GM12801 (cell line): ENCODE results near the gene HCFC1.

Source experiments
- TF ChIP-seq, protein P1 (sequence below): IDR thresholded peaks from one replicate; pipeline ENCODE4 v1.5.1; 2011; ENCODE audit warnings: control low read depth; ENCODE audit not compliant: insufficient read length; ENCODE audit errors: extremely low read depth

HCFC1 gene

DNA sequence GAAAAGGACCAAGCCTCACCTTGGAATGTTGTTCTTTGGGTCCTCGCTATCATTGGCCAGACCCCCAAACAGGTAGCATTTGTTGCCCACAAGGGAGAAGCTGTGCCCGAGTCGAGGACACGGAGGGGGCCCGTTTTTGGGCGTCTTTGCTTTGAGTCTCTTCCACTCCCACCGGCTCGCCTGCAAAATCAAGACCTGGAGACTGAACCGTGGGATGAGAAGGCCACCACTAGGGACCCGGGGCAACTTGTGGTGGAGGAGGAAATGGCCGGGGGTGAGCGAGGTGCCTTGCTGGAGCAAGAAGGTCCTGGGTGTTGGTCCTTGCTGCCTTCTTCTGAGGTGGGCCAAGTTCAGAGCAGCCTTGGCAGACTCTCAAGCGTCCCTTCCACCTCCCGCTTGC, 7.5 kb downstream of the HCFC1 start:
- TF ChIP-seq, protein P1, sequence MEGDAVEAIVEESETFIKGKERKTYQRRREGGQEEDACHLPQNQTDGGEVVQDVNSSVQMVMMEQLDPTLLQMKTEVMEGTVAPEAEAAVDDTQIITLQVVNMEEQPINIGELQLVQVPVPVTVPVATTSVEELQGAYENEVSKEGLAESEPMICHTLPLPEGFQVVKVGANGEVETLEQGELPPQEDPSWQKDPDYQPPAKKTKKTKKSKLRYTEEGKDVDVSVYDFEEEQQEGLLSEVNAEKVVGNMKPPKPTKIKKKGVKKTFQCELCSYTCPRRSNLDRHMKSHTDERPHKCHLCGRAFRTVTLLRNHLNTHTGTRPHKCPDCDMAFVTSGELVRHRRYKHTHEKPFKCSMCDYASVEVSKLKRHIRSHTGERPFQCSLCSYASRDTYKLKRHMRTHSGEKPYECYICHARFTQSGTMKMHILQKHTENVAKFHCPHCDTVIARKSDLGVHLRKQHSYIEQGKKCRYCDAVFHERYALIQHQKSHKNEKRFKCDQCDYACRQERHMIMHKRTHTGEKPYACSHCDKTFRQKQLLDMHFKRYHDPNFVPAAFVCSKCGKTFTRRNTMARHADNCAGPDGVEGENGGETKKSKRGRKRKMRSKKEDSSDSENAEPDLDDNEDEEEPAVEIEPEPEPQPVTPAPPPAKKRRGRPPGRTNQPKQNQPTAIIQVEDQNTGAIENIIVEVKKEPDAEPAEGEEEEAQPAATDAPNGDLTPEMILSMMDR, result no peak

DNA sequence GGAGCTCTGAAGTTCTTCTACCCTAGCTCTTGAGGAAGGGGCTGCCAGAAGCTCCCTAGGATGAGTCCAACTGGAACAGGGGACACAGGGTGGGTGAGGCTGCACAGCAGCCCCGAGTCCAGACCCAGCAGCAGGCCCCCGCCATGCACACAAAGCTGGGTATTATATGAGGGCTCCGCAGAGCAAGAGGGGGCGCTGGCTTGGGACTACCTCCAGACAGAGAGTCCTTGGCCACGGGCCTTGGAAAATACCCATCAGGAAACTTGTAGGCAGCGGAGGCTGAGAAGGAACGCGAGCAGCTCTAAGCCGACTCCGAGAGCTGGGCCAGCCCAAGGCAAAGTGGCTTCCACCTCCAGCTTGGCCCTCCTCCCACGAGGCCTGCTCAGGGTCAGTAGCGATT, 8.1 kb downstream of the HCFC1 start:
- TF ChIP-seq, protein P1, result no peak

DNA sequence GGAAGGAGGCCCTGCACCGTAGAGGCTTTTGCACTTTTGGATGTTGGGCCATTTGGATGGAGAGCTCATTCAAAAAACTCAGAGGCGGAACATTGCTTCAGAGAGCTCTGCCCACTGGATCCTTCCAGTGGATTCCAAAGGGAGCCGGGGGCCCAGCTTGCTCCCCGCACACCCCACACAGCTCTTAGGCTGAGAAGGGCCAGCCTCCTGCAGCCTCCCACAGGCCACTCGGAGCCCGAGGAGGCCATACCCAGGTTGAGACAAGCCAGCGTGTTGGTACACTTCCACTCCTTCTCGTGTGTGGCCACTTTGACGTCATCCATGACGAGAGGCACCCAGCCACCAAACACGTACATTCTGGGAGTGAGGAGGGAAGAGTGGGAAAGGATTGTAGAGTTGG, 10.3 kb downstream of the HCFC1 start:
- TF ChIP-seq, protein P1, result no peak

DNA sequence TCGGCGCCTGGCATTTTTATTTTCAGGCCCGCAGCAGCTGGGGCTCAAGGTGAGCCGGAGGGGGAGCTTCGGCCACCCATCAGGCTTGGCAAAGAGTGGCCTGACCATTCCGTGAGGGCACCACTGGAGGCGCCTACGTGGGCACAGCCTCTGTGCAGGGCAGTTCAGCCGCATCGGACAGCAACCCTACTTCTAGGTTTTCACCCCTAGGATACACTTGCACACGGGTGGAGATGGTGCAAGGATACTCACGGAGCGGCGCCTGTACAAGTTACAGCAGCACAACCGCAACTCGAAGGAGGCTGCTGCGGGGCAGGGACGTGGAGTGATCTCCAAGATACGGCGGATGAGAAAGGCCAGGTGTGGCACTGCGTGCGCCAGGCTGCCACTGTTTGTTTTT, 10.8 kb downstream of the HCFC1 start:
- TF ChIP-seq, protein P1, result no peak

DNA sequence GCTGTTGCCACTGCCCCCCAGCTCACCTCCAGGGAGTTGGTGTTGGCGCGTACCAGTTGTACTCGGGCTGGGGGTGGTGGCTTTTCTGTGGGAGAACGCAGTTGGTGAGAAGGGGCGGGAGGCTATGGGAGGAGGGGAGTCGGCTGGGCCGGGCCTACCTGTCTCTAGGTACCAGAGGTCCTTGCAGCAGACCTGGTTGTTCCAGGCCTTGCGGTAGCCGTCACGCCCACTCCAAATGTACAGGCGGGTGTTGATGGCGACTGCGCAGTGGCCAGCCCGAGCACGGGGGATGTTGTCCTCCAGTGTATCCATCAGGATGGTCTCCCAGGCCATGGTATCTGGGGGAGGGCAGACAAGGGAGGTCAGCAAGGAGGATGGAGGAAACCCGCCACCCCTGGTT, 11.5 kb downstream of the HCFC1 start:
- TF ChIP-seq, protein P1, result no peak

DNA sequence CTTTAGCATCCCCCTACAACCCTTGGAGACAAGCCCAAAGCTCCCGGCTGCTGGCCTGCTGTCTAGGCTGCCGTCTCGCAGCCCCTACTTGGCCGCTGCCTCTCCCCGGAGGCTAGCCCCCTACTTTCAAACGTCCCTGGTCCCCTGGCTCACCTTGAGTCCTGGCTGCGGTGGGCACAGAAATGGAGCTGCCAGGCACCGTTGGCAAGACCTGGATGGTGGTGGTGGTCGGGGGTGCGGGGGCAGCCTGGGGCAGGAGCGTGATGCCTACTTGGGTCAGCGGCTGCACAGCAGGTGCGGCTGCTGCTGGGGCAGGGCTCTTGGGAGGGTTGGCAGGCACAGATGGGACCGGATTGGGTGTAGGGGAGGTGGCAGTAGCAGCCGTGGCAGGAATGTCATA, 12.0 kb downstream of the HCFC1 start:
- TF ChIP-seq, protein P1, result no peak

DNA sequence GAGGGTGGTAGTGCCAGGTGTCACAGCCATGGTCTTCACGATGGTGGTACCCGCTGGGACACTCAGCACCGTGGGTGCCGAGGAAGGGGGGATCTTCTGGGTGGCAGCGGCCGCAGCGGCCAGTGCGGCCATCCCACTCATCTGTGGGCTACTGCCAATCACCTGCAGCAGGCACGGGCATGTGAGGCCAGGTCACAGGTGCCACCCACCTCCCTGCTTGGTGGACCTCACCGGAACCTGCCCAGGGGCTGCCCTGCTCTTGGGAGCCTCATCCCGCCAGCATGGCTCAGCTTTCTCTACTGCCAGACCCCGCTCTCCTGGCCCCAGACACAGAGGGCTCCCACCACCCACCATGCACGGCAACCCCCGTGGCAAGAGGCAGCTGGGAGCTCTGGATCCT, 13.0 kb downstream of the HCFC1 start:
- TF ChIP-seq, protein P1, result no peak

DNA sequence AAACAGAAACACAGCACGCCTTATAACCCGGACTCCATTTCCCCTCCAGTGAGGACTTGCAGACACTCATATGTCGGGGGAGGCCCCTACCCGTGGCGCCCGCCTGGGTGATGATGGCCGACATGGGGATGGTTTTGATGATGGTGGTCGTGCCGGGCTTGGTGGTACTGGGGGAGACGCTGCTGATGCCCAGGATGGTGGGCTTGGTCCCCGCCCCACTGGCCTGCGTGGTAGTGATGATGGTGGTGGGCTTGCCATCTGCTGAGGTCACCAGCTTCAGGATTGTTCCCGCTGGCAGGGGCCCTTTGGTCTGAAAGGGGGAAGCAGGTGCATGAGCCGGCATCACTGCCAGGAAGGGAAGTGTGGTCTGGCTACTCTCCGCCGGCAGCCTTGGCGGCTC, 14.4 kb downstream of the HCFC1 start:
- TF ChIP-seq, protein P1, result no peak
